ENCODE measurements around the gene GALNT2. TPM values are rescaled to one million over a fixed set of nuclear protein-coding genes. Genes with fewer than 3 reads are reported as not detected.

GALNT2 gene
- total and polyA plus RNA-seq, 10 of the 15 experiments (the other 5 are each of a cell fraction or from before 2014, with no cell fraction given), result 0.52 to 27.7 (median 16.3) TPM

DNA sequence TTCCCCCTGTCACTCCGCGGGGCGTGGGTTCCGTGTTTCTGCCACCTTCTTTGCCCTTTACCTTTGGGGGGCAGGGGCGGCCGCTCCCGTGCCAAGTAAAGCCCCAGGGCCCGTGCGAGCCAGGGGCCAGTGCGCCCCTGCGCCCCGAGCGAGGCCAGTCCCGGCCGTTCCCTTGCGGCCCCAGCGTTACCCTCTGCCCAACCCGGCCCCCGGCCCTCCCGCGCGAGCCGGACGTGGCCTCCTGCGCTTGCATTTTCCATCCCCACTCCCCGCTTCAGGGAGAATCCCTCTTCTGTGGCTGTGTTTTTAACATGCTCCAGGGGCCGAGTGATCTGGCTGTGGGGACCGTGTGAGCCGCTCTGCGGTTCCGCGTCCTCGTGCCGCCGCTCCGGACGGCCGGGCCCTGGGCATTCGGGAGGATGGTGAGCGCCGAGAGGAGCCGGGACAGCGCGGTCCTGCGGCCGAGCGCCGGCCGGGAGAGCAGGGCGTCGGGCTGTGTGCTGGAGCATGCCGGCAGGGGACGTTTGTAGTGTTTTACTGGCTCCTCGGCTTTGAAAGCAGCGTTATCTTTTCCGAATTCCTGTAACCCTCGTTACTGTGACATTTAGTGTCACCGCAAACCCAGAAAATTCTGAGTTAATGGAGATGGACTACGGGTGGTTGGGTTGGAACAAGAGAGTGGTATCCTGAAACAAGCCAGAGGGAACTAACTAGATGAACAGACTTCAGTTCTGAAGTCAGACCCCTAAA lies 1.0 kb downstream of the GALNT2 start:
- H3K9ac ChIP-seq (ENCODE audit: control insufficient read depth, insufficient read depth, low read length), result peak overlapping the region; percentile 82
- peak overlapping the region; percentile 41 for H2AFZ ChIP-seq (ENCODE audit: control insufficient read depth, low read depth, low read length)
- DNase-seq (ENCODE audit: low read depth, low spot score) (no peak), FAIRE-seq (no peak), ATAC-seq (peak; percentile 30)
- no peaks in the 10 kb centered on the region for H3K27me3 ChIP-seq (replicated peaks in 1 of 2; ENCODE audit: control insufficient read depth in 2 of 2, insufficient read depth in 2 of 2, low read length in 1 of 2)
- peaks cover 3% of the 10 kb centered on the region; the same call in 1 of the 2 replicates for H4K20me1 ChIP-seq (ENCODE audit: control insufficient read depth, insufficient read depth)
- peak overlapping the region; percentile 61 for H3K27ac ChIP-seq (ENCODE audit: control insufficient read depth, insufficient read depth)
- in situ Hi-C loops (cut with MboI) (no loop called here), intact Hi-C loops (cut with micrococcal nuclease; ENCODE audit: unreplicated experiment) (loop anchor here (1.0 to 5.0 kb wide), 4 partner anchors 37 to 406 kb away; no protein-coding TSS in a partner anchor)
- ChIA-PET SMC1A (ENCODE audit: uncharacterized antibody, unreplicated experiment) (interaction anchor here (0.7 to 3.0 kb wide), 3 partner anchors 11 to 54 kb away, joined by 3 to 14 read pairs (median 3); no protein-coding TSS in a partner anchor), RAD21 (ENCODE audit: unreplicated experiment) (interaction anchor here (2.0 to 2.4 kb wide), 2 partner anchors 37 to 42 kb away, joined by 10 to 12 read pairs; no protein-coding TSS in a partner anchor), CTCF (interaction anchor here (1.0 kb wide), 1 partner anchor 98 kb away, joined by 4 read pairs; no protein-coding TSS in a partner anchor), POLR2A (interaction anchor here (0.6 kb wide), 1 partner anchor 26 kb away, joined by 4 read pairs; no protein-coding TSS in a partner anchor)
- peak overlapping the region; percentile 96 for H3K4me3 ChIP-seq
- peaks cover 48% of the 10 kb centered on the region for H3K79me2 ChIP-seq (ENCODE audit: control insufficient read depth, insufficient read depth, low read length)
- H3K36me3 ChIP-seq (ENCODE audit: control insufficient read depth in 2 of 2, insufficient read depth in 2 of 2, low read length in 1 of 2), result no peaks in the 10 kb centered on the region
- peak overlapping the region; percentile 81 for H3K4me2 ChIP-seq (ENCODE audit: control insufficient read depth, insufficient read depth)
- WGBS (ENCODE audit: insufficient coverage, insufficient replicate concordance, low lambda C conversion rate, missing lambda C conversion rate), result under 1% methylated on average over 49 of the region's 59 CpGs
- H3K4me1 ChIP-seq (ENCODE audit: control insufficient read depth, insufficient read depth, low read length), result no peaks in the 10 kb centered on the region; the same call in 1 of the 2 replicates
- no TSS peak for BruUV-seq (replicated peaks)
- H3K9me3 ChIP-seq (replicated peaks; ENCODE audit: control insufficient read depth, insufficient read depth, low read length), result no peaks in the 10 kb centered on the region; the same call in 1 of the 3 replicates
- TF ChIP-seq, protein P1, sequence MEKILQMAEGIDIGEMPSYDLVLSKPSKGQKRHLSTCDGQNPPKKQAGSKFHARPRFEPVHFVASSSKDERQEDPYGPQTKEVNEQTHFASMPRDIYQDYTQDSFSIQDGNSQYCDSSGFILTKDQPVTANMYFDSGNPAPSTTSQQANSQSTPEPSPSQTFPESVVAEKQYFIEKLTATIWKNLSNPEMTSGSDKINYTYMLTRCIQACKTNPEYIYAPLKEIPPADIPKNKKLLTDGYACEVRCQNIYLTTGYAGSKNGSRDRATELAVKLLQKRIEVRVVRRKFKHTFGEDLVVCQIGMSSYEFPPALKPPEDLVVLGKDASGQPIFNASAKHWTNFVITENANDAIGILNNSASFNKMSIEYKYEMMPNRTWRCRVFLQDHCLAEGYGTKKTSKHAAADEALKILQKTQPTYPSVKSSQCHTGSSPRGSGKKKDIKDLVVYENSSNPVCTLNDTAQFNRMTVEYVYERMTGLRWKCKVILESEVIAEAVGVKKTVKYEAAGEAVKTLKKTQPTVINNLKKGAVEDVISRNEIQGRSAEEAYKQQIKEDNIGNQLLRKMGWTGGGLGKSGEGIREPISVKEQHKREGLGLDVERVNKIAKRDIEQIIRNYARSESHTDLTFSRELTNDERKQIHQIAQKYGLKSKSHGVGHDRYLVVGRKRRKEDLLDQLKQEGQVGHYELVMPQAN (conservative IDR thresholded peaks at IDR 0.05), result peak; percentile 53; the same call in 1 of the 2 replicates
- TF ChIP-seq POU2F2 (IDR thresholded peaks at IDR 0.05; ENCODE audit: borderline replicate concordance, low read depth, low read length) (no peak), DPF2 (IDR thresholded peaks at IDR 0.05) (peak; percentile 25; the same call in 1 of the 2 replicates), PAX5 (IDR thresholded peaks at IDR 0.05; ENCODE audit: borderline replicate concordance, low read depth, low read length) (peak; percentile 27; the same call in 1 of the 2 replicates), IKZF2 (IDR thresholded peaks at IDR 0.05) (0 out of 4 replicates have a peak, but pooled peaks of 1 of the 2 experiments have one; percentile 11), CHD1 (IDR thresholded peaks at IDR 0.05; ENCODE audit: low read depth, low read length) (0 out of 2 replicates have a peak, but pooled peaks have one; percentile 11), IKZF1 (conservative IDR thresholded peaks at IDR 0.05) (peak; percentile 58), ZBTB4 (CRISPR knock-in tag; IDR thresholded peaks at IDR 0.05) (no peak), SPI1 (IDR thresholded peaks at IDR 0.05; ENCODE audit: borderline replicate concordance, insufficient read depth, low read depth, low read length) (no peak), HDAC6 (IDR thresholded peaks at IDR 0.05; ENCODE audit: unreplicated experiment) (no peak), NR2F1 (conservative IDR thresholded peaks at IDR 0.05) (0 out of 2 replicates have a peak, but pooled peaks have one; percentile 12), ZSCAN29 (IDR thresholded peaks at IDR 0.05) (no peak), RUNX3 (IDR thresholded peaks at IDR 0.05; ENCODE audit: low read length) (peak; percentile 28; the same call in 1 of the 2 replicates), NR2C1 (IDR thresholded peaks at IDR 0.05) (no peak), GATAD2B (conservative IDR thresholded peaks at IDR 0.05; ENCODE audit: low read depth) (peak; percentile 67), POLR2A (IDR thresholded peaks at IDR 0.05; ENCODE audit: low read depth, low read length) (0 out of 2 replicates have a peak, but pooled peaks have one; percentile 13), BHLHE40 (IDR thresholded peaks at IDR 0.05; ENCODE audit: borderline replicate concordance in 1 of 2, low read depth in 2 of 2, low read length in 1 of 2) (peak in 1 of 2 experiments; percentile 68; a peak in 3 of 4 replicates), ZNF24 (IDR thresholded peaks at IDR 0.05) (no peak)
